Measurements from ENCODE around the gene ZNF75A. TPM values are rescaled to one million over a fixed set of nuclear protein-coding genes. Genes with fewer than 3 reads are reported as not detected.
"Not testable (repeated sequence)": the region's sequence is repeated elsewhere in the genome, so short reads cannot be mapped to it uniquely, and the experiment has no call there.

ZNF75A gene
- total and polyA plus RNA-seq, 4 donors = 4.9 to 17.2 (median 9.8) TPM

- no peak for DNase-seq (ENCODE audit: low spot score)
- Histone ChIP-seq H3K9me3 (ENCODE audit: control insufficient read depth in 4 of 4, low read length in 3 of 4) (peaks cover 0 to 2% (median 1%) of the 10 kb centered on the region in 4 donors), H3K27ac (ENCODE audit: low read depth in 1 of 2, low read length in 2 of 2) (no peak overlapping the region), H3K36me3 (ENCODE audit: control insufficient read depth in 4 of 4, insufficient read depth in 3 of 4, low read depth in 1 of 4, low read length in 3 of 4) (peaks cover 0 to 4% (median 0%) of the 10 kb centered on the region in 4 donors), H3K9ac (ENCODE audit: low read depth in 1 of 2, low read length in 2 of 2) (no peak overlapping the region), H3K27me3 (ENCODE audit: control insufficient read depth in 4 of 4, insufficient read depth in 4 of 4, low read length in 3 of 4) (no peaks in the 10 kb centered on the region), H3K4me3 (ENCODE audit: low read depth in 1 of 3, low read length in 3 of 3) (no peak overlapping the region), H3K4me1 (ENCODE audit: control insufficient read depth in 4 of 4, insufficient read depth in 4 of 4, low read length in 3 of 4) (peaks cover 0 to 6% (median 4%) of the 10 kb centered on the region in 4 donors)
- TF ChIP-seq YY1 (IDR thresholded peaks at IDR 0.05) (no peak), CTCF (IDR thresholded peaks at IDR 0.05; ENCODE audit: low read depth, low read length, missing input control) (no peak), FOXA1 (IDR thresholded peaks at IDR 0.05) (no peak), REST (IDR thresholded peaks at IDR 0.05) (no peak), FOXA2 (IDR thresholded peaks at IDR 0.05) (no peak), ATF3 (IDR thresholded peaks at IDR 0.05) (no peak), EGR1 (IDR thresholded peaks at IDR 0.05; ENCODE audit: low read depth in 2 of 2) (no peak), JUND (IDR thresholded peaks at IDR 0.05) (no peak)
- 74% methylated on average over 1 of the region's 1 CpG for WGBS
Observed at GRCh38 chr16:3268294-3268693, 37.0 kb upstream of the ZNF75A start.

GRCh38 chr16:3270718-3271117 lies 34.6 kb upstream of the ZNF75A start:
- not testable (repeated sequence) for H3K4me3 ChIP-seq (ENCODE audit: low read depth in 1 of 3, low read length in 3 of 3); H3K27me3 ChIP-seq (ENCODE audit: control insufficient read depth in 4 of 4, insufficient read depth in 4 of 4, low read length in 3 of 4); H3K9ac ChIP-seq (ENCODE audit: low read depth in 1 of 2, low read length in 2 of 2); H3K4me1 ChIP-seq (ENCODE audit: control insufficient read depth in 4 of 4, insufficient read depth in 4 of 4, low read length in 3 of 4); DNase-seq (ENCODE audit: low spot score); H3K36me3 ChIP-seq (ENCODE audit: control insufficient read depth in 4 of 4, insufficient read depth in 3 of 4, low read depth in 1 of 4, low read length in 3 of 4); H3K27ac ChIP-seq (ENCODE audit: low read depth in 1 of 2, low read length in 2 of 2); H3K9me3 ChIP-seq (ENCODE audit: control insufficient read depth in 4 of 4, low read length in 3 of 4)
- WGBS = 83% methylated on average over 5 of the region's 5 CpGs

- 92% methylated on average over 22 of the region's 22 CpGs for WGBS
- H3K4me3 ChIP-seq (ENCODE audit: low read depth in 1 of 3, low read length in 3 of 3); H3K27ac ChIP-seq (ENCODE audit: low read depth in 1 of 2, low read length in 2 of 2); DNase-seq (ENCODE audit: low spot score); H3K4me1 ChIP-seq (ENCODE audit: control insufficient read depth in 4 of 4, insufficient read depth in 4 of 4, low read length in 3 of 4); H3K9ac ChIP-seq (ENCODE audit: low read depth in 1 of 2, low read length in 2 of 2); H3K36me3 ChIP-seq (ENCODE audit: control insufficient read depth in 4 of 4, insufficient read depth in 3 of 4, low read depth in 1 of 4, low read length in 3 of 4); H3K9me3 ChIP-seq (ENCODE audit: control insufficient read depth in 4 of 4, low read length in 3 of 4); H3K27me3 ChIP-seq (ENCODE audit: control insufficient read depth in 4 of 4, insufficient read depth in 4 of 4, low read length in 3 of 4): not testable (repeated sequence)
Observed at GRCh38 chr16:3271281-3271680, 34.0 kb upstream of the ZNF75A start.

All from liver (tissue), 9 donors.